Upper lobe of right lung (tissue), 1 donor: ENCODE results near the gene SRGAP3. TPM values are rescaled to one million over a fixed set of nuclear protein-coding genes. Genes with fewer than 3 reads are reported as not detected.

Experiments used
- ATAC-seq: fragments of 200-7000 bp; cut with Tn5 transposase; one replicate; pipeline ENCODE4 v1.9.1; 2020; ENCODE audit warnings: mild to moderate bottlenecking, moderate library complexity
- DNase-seq: peaks from one replicate; pipeline ENCODE4 v3.0.0-alpha.2; 2020
- H3K27ac ChIP-seq: fragments of 200-600 bp; one replicate; pipeline ENCODE4 v1.8.0; 2022
- H3K27me3 ChIP-seq: fragments of 200-600 bp; one replicate; pipeline ENCODE4 v1.8.0; 2022; ENCODE audit warnings: mild to moderate bottlenecking
- H3K36me3 ChIP-seq: fragments of 200-600 bp; one replicate; pipeline ENCODE4 v1.8.0; 2022
- H3K4me1 ChIP-seq: fragments of 200-600 bp; one replicate; pipeline ENCODE4 v1.8.0; 2022
- H3K4me3 ChIP-seq: fragments of 200-600 bp; one replicate; pipeline ENCODE4 v1.8.0; 2022; ENCODE audit warnings: mild to moderate bottlenecking
- H3K9me3 ChIP-seq: fragments of 200-600 bp; one replicate; pipeline ENCODE4 v1.8.0; 2022
- intact Hi-C: fragments of 100-400 bp; cut with DNase I; formaldehyde crosslinking; loops from one replicate; pipeline ENCODE4 v1.11.0; 2022
- total RNA-seq: library from RNA; stranded (reverse); fragmentation: NEBNext Ultra II Directional; extraction: Animal tissue kit (Norgen Biotek cat#: 25700); gene quantifications from one replicate; pipeline ENCODE4 v1.2.1, GENCODE V29; 2021
- TF ChIP-seq, protein P1 (sequence below): fragments of 200-600 bp; IDR thresholded peaks from one replicate; pipeline ENCODE4 v1.8.0; 2022; ENCODE audit warnings: antibody characterized with exemption
- donor health status: DM: no; HTN: yes; CAD: no; lungs with severe emphysema.

SRGAP3 gene
- total RNA-seq, 1 donor from 2014 or later = 3.2 TPM

DNA sequence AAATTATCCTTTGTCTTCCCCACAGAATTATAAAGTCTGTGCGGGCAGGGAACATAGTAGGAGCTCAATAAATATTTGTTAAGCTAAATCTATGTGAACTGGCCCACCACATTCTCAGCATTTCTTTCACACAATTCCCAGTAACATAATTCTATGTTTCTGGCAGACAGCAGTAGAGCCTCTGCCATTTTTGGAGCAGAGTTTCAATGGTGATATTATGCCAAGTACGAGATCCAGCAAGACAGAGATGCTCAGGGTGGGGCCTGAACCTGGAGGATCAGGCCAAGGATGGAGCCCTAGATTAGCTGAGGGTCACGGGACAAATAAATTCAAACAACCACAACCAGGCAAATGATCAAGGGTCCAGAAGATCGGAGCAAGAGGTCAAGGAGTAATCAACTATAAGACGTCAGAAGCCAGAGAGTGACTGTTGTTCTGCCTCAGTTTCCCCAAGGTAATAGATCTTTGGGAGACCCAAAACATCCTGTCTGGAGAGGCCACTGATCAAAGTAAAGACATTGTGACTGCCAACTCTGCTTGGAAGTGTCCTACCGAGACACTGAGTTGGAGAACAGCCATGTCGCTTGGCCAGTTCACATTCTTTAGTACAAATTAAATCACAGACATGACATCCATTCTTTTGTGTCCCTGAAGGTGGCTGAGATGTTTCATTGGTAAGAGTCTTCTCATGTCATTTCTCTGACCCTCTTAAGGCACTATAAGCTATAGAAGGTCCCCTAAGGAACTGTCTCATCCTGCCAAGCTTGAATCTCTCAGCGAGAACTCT lies 15.4 kb downstream of the SRGAP3 start:
- intact Hi-C loops = no loop called here
- Histone ChIP-seq H3K4me1 (no peaks in the 10 kb centered on the region), H3K27me3 (no peaks in the 10 kb centered on the region), H3K9me3 (no peaks in the 10 kb centered on the region), H3K4me3 (no peak overlapping the region), H3K27ac (no peak overlapping the region), H3K36me3 (no peaks in the 10 kb centered on the region)
- TF ChIP-seq, protein P1, sequence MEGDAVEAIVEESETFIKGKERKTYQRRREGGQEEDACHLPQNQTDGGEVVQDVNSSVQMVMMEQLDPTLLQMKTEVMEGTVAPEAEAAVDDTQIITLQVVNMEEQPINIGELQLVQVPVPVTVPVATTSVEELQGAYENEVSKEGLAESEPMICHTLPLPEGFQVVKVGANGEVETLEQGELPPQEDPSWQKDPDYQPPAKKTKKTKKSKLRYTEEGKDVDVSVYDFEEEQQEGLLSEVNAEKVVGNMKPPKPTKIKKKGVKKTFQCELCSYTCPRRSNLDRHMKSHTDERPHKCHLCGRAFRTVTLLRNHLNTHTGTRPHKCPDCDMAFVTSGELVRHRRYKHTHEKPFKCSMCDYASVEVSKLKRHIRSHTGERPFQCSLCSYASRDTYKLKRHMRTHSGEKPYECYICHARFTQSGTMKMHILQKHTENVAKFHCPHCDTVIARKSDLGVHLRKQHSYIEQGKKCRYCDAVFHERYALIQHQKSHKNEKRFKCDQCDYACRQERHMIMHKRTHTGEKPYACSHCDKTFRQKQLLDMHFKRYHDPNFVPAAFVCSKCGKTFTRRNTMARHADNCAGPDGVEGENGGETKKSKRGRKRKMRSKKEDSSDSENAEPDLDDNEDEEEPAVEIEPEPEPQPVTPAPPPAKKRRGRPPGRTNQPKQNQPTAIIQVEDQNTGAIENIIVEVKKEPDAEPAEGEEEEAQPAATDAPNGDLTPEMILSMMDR = no peak
- DNase-seq (no peak), ATAC-seq (no peak)

DNA sequence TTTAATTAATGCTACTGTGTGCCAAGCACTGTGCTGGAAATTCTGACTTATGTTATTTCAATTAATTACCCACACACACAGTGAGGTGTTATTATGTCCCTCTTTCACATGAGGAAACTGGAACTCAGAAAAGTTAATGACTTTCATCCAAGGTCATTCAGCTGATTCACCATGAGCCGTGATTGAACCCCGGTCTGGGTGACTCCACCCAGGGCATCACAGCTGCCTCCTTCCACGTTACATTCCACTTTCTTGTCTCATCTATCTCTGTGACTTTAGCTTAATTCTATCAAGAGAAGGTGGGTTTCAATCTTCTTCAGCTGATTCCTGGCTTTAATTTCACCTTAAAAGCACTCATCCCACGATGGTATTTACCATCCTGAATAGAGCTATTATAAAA lies 16.3 kb downstream of the SRGAP3 start:
- Histone ChIP-seq H3K27me3 (no peaks in the 10 kb centered on the region), H3K4me1 (no peaks in the 10 kb centered on the region), H3K27ac (no peak overlapping the region), H3K4me3 (no peak overlapping the region), H3K9me3 (no peaks in the 10 kb centered on the region), H3K36me3 (no peaks in the 10 kb centered on the region)
- DNase-seq (no peak), ATAC-seq (no peak)
- TF ChIP-seq, protein P1 = no peak
- intact Hi-C loops = no loop called here

DNA sequence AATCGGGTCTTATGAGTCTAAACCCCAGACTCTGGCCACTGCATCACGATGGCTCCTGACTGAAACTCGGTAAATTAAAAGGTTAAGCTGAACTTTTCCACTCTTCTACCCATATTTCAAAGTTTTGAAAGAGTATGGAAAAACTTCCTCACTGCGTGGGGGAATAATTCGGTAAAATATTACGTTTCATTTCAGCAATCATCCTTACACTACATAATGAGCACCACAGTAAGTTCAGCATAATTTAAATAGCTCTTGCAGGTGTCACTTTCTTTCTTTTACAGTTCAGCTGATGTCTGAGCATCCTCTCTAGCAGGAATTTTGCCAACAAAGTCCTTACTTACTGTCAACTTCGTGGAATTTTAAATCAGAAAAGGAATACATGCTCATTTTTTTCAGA lies 17.5 kb downstream of the SRGAP3 start:
- H3K4me3 ChIP-seq = no peak overlapping the region
- H3K36me3 ChIP-seq = no peaks in the 10 kb centered on the region
- H3K27me3 ChIP-seq = no peaks in the 10 kb centered on the region
- H3K27ac ChIP-seq = no peak overlapping the region
- DNase-seq = no peak
- intact Hi-C loops = no loop called here
- TF ChIP-seq, protein P1 = no peak
- no peaks in the 10 kb centered on the region for H3K4me1 ChIP-seq
- ATAC-seq = no peak
- H3K9me3 ChIP-seq = no peaks in the 10 kb centered on the region

DNA sequence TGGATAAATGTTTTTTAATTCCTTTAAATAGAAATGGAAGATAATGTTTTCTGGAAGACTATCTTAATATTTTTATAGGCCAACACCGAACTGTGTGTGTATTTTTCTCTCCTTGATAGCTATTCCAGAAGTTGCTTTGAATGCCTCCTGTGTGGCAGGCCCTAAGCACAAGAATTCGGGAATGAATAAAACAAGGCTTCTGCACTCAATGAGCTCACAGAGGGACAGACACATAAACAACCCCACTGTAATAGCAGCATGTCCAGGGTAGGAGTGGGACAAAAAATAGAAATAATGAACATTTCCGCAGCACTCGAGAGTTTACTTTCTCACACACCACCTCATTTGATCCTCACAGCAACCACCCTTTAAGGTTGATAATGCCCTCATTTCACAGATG lies 18.0 kb downstream of the SRGAP3 start:
- ATAC-seq (no peak), DNase-seq (no peak)
- Histone ChIP-seq H3K4me3 (no peak overlapping the region), H3K27me3 (no peaks in the 10 kb centered on the region), H3K36me3 (no peaks in the 10 kb centered on the region), H3K27ac (no peak overlapping the region), H3K4me1 (no peaks in the 10 kb centered on the region), H3K9me3 (no peaks in the 10 kb centered on the region)
- TF ChIP-seq, protein P1 = no peak
- intact Hi-C loops = no loop called here

DNA sequence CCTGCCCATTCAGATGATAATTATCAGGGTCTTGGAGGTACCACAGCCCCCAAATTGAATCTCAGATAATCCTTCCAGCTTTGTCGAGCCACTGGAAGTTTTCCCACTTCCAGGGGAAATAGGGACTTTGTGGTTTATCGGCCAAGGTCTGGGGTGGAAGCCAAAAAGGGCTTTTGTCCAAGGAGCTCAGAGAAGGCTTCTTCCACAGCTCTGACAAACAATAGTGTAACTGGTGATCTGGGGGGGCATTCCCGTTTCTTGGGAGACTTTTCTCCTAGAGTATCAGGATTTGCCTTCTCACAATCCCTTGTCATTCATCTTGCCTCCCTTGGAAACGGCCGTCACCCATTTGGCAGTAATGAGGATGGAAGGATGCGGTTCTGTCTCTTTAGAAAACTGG lies 18.4 kb downstream of the SRGAP3 start:
- no peak for DNase-seq
- H3K9me3 ChIP-seq = no peaks in the 10 kb centered on the region
- TF ChIP-seq, protein P1 = no peak
- no peak for ATAC-seq
- no peaks in the 10 kb centered on the region for H3K27me3 ChIP-seq
- H3K27ac ChIP-seq = no peak overlapping the region
- H3K4me1 ChIP-seq = no peaks in the 10 kb centered on the region
- intact Hi-C loops = no loop called here
- H3K4me3 ChIP-seq = no peak overlapping the region
- no peaks in the 10 kb centered on the region for H3K36me3 ChIP-seq
